ENCODE data around the gene NCSTN.
A peak's percentile ranks its signal among the peaks of the same experiment; 100 is the strongest.

NCSTN gene

DNA sequence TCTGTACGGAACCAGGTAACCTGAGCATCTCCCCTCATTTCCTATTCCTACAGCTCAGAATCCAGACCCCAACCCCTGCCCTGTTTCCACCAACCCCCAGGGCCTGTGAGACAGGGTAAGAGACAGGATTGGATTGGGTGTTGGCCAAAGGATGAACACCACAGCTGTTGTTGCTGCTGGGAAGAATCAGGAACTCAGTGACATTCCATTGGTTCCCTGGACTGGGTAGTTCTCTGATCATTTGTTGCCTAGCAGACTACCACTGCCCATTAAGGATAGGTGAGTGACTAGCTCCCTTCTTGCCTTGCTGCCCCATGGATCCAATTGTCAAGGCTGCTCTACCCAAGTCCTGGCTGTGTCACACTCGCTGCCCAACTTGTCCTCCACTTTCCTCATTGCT, 10.0 kb downstream of the NCSTN start:
- DNase-seq: no peak

DNA sequence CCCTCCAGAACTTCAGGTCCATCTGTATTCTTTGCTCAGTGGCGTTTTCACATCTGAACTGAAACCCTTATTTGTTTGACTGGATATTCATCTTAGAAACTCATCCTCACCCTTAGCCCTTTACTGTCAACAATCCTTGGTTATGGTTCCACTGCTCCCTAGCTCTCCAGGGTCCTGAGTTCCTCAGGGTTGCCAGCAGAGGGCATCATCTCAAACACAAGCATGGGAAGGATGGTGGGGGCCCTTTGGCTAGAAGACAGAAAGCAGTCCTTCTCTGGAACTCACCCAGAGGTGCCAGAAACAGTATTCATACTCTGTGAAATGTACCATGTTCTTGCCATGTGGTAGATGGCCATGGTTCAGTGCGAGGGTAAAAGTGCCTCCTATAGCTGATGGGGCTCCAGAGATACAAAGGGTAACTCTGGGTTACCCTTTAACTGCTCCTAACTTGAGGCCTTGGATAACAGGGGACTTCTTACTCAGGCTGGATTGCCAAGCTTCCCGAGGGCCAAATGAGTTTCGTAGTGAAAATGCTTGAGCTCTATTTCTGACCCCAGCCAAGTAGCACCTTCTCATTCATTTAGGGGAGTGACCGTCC, 11.3 kb downstream of the NCSTN start:
- DNase-seq: peak; percentile 29

DNA sequence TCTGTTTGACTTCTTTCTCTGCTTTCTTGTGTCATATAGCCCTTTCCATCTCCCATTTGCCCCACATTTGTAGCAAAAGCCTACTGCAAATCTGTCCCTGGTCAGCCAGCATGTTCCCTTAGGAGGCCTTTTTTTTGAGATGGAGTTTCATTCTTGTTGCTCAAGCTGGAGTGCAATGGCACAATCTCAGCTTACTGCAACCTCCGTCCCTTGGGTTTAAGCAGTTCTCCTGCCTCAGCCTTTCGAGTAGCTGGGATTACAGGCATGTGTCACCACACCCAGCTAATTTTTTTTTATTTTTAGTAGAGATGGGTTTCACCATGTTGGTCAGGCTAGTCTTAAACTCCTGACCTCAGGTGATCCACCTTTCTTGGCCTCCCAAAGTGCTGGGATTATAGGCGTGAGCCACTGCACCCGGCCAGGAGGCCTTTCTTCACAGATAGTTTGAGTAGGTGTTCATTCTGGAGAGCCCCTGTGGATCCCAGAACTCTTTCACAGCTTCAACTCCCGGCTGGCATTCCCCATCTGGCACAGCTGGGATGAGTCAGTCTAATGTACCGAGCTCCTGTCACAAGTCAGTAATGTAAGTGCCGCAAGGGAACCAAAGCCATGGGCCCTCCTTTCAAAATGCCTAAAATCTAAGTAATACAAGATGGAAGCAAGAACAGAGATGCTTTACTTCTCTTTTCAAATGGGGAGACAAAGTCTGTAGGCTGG, 14.3 kb downstream of the NCSTN start:
- no peak for DNase-seq

DNA sequence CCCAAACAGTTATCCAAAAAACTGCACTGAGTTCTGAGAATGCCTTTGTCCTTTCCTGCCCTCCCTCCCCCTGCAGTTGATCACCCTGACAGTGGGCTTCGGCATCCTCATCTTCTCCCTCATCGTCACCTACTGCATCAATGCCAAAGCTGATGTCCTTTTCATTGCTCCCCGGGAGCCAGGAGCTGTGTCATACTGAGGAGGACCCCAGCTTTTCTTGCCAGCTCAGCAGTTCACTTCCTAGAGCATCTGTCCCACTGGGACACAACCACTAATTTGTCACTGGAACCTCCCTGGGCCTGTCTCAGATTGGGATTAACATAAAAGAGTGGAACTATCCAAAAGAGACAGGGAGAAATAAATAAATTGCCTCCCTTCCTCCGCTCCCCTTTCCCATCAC, 14.9 kb downstream of the NCSTN start:
- DNase-seq: no peak

DNA sequence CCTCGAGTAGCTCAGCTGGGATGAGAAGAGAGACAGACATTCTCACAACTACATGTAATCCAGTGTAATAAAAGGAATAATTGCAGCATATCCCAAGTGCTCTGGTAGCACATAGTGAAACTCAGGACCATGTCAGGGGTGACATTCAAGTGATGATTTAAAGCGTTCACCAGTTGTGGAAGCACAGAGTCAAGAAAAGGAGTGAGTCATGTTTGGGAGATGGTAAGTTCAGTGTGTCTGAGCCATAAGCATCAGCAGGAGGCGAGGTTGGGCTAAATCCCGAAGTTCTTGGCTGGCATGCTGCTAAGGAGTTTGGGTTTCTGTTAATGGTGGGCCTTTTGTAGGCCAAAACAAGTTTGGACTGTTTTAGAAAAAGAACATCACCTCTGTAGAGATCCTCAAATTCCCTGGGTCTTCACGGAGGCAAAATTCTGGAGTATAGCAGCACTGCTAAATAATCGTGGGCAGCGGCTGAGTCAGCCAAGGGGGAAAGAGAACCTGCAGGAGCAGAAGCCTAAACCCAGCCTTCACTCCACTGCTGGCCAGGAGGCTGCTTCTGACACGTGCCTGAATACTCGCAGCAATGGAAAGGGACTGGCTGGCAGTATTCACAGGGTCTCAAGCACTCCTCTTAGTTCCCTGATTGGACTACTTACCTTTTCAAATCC, 16.5 kb downstream of the NCSTN start:
- no peak for DNase-seq

DNA sequence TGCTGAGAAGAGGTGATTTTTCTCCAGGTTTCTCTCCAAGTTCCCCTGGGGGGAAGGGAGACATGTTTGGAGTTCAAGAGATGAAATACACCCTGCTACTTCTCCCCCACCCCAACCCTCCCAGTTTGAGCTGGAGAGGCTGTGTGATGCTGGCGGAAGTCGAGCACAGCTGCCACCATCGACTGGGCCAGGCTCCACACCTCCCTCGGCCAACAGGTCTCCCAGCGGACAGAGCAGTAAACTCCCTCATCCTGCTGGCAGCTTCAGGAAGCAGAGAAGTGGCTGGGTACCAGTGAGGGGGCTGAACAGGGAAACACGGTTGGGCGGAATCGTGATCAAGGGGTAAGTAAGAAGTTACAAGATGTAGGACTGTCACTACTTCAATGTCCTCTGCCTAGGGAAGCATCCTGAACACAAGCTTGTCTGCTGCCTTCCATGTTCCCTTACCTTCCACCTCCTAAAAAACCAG, 17.1 kb downstream of the NCSTN start:
- no peak for DNase-seq

DNA sequence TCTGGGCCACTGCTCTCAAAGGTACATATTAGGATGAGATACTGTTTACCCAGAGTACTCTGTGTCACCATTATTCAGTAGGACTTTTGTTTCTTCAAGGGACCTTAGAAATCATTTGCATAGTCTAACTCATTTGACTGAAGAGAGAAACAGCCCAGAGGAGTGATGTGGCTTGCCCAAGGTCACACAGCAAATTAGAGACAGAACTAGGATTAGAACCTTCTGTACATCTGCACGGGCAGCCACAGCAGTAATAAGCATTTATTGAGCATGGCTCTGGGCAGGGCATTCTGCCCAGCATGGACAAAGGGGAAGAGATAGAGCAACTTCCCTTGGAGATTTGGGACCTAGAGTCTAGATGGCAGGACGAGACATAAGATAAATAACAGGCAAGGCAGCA, 18.0 kb downstream of the NCSTN start:
- DNase-seq: no peak

DNA sequence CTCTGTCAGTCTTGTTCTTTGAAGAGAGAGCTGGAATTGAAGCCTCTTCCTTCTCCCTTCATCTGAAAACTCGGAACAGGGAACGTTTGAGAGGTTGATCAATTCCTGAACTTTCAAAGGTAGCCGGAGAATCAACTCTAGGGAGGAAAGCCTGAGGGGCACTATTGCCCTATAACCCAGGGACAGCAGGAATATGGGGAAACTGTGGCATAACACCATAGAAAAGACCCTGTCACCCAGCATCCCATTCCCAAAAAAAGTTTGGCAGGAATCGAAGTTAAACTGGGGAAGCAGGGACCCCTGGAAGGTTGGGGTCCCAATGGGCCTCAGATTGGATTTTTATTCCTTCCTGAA, 18.6 kb downstream of the NCSTN start:
- no peak for DNase-seq

DNA sequence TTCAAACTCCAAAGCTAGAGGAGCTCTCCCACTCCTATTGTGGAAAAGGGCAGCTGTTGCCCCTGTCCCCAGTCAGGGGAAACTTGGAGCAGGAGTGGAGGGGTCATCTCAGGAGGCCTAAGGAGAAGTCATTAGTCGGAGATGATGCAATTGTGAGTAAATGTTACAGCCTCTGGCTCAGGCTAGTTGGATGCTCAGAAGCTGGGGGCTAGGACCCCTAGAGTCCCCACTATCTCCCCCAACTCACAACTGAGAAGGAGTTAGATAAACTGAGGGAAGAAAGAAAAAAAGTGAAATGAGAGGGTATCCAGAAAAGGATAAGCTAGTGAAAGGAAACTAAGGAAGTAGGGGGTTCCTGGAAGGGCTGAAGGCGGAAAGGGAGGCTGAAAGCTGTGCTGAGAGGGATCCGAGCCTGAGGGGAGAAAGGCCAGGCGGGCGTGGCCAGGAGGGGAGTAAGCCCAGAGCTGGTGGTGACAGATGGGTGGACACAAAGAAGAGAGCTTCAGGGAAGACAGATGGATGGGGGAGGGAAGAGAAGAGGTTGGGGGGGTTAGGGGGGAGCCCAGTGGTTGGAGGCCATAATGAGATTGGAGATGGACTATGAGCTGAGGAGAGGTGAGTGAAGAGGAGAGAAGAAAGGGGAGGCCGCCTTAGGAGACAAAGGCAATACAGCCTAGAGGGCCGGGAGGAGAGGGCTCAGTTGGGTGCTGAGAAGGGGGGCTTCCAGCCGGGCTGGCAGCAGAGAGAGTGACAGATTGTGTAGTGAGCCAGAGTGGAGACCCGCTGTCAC, 19.2 kb downstream of the NCSTN start:
- DNase-seq: no peak

DNA sequence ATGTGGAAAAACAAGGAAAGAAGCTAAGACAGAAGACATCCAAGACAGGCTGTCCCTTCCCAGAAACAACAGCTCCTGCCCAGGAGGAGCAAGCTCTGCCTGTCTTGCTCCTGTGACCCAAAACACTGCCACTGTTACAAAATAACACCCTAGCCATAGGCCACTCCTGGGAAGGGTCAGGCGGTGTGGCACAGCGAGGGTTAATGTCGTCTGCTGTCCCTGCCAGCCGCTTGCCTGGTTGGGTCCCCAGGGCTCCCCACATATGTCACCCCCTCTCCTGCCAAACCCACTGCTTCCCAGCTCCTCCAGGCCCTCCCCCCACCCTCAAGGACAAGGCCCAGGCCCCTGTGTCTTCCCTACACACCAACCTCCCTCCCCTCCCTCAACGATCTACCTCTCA, 19.8 kb downstream of the NCSTN start:
- DNase-seq: no peak

DNA sequence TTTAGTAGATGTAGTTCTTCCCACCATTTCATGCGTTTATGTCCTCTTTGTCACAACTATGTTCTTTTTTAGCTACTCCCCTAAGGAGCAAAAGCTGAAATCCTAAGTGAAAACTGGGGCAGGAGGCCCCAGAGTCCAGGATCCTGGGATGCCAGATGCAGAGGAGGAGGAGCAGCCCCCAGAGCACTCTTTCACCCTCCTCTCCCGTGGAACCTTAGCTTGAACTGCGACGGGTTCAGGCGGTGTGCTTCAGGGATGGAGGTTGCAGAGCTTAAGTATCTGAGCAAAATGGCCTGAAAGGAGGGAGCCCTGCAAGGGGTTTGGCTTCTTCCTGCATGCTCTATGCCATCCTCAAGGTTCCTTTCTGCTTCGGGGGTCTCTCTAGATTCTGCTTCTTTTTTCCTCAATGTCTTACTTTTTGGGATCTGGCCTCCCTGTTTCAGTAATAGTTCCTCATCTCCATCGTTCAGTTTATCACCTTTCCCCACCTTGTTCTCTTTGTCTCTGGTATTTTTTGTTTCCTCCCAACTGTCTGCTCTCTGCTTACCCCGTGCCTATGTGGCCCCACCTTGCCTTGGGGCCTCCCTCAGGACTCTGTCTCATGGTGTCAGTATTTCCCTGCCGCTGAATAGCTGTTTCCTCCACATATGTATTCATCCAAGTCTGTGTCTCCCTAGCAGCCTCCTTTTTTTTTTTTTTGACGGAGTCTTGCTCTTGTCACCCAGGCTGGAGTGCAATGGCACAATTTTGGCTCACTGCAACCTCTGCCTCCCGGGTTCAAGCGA, 21.0 kb downstream of the NCSTN start:
- DNase-seq: no peak

DNA sequence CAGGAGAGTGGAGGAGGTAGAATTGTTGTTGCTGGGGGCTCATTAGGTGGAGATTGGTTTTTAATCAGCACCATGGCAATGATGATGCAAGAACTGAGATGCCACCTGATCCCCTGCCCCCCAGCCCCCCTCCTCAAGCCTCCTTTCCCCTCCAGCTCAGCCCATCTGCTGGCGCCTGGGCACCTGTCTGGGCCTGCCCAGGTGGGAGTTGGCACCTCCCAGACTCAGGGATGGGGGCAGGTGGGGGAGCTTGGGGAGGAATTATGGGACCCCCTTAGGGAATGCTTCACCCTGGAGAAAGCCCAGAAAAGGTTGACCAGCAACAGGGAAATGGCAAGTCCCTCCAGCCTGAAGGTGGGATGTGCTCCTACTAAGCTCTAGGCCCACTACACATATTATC, 22.1 kb downstream of the NCSTN start:
- DNase-seq: no peak

DNA sequence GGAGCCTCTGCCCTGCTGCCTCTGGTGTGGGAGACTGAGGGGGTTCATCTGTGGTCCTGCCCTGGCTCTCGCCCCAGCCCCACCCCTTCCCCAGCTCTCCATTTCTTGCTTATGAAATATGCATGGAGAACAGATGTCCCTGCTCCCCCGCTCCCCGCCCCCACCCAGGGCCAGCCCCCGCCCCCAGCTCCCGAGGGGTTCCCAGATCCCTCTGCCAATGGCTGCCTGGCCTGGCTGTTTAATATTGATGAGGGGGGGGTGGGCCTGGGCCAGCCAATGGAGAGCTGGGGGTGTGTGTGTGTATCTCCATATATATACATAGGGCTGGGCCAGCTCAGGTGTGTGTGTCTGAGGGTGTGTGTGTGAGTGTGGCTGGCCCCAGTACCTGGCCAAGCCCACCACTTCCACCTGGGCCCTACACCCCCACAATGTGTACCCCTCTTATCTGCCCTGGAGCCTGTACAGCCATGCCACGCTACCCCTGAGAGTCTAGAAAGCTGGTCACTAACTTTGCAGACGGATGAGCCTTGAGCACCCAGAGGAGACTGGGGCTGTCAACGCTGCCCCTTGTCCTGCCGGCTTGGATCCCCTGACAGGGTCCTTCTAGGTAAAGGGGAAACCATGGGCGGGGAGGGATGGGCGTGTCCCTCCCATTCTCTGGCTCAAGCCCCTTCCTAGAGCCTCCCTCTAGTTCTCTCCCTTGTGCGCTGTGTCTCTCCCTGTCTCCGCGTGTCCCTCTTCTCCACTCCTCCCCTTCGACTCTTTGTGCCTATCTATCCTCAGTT, 23.7 kb downstream of the NCSTN start, which contains the start of gene NHLH1:
TSS of gene NHLH1 (plus strand) at position 341 of the 785 bp plus-strand sequence. CDS start 3,661 bp downstream, outside the sequence.
- DNase-seq: no peak

DNA sequence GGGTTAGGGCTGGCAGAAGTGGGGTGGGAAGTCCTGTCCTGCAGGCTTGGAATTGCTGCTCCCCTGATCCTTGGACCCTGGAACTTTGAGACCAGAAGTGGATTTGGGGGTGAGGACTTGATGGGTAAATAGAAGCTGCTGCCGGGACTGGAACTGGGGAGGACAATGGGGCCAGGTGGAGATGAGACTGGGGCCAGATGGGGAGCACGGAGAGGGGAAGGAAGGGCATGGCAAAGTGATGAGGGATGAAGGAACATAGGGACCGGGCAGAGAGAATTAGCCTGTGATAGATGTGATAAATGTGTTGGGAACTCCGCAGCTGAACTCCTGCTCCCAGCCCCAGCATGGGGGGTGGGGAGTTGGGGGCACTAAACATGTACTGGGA, 24.3 kb downstream of the NCSTN start:
- no peak for DNase-seq

DNA sequence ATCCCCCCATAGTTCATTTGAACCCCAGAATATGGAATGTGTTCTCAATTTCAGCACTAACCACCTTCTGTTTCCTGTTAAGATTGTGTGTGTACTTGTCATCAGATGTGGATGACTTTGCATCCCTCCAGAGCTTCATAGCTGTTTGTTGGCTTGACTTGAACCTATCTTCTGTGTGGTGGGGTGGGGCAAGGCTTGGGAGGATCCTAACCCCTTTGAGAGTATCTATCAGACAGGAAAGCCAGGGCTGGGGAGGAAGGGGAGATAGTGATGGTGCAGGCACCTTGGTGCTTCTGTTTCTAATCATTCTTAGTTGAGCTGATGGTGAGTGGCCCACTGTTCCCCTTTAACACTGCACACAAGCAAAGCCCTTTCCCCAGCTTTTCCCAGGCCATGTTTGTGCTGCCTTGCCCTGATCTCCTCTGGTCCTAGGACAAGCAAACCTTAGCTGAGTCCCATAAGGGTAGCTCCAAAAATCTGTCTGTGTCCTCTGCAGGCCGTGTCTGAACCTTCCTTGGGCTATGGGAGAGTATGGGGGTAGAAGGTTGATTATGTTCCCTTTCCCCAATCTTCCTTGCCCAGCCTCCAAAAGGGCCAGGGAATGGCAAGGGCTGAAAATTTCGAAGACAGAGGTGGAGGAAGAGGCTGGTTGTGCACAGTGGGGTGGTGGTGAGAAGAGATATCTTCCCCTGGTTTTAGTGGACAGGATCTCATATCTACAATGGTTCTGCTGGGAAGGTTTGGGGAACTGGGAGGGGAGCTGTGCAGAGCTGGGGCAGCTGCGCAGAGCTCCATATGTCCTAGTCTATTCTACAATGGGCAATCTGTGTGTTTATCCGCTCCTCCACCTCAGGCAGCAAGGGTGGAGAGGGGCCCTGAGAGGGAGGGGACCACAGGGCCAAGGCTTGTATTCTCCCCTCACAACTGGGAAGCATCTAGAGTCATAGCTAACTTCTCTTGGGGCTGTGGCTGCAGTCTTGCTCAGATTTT, 25.0 kb downstream of the NCSTN start:
- DNase-seq: no peak

DNA sequence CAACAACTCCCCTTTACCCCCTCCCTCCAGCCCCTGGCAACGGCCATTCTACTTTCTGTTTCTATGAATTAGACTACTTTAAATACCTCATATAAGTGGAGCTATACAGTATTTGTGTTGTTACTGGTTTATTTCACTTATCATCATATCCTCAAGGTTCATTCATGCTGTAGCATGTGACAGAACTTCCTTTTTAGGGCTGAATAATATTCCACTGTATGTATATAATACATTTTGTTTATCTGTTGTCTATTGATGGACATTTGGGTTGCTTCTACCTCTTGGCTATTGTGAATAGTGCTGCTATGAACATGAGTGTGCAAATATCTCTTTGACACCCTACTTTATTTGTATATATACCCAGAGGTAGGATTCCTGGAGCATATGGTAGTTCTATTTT, 25.9 kb downstream of the NCSTN start:
- no peak for DNase-seq

DNA sequence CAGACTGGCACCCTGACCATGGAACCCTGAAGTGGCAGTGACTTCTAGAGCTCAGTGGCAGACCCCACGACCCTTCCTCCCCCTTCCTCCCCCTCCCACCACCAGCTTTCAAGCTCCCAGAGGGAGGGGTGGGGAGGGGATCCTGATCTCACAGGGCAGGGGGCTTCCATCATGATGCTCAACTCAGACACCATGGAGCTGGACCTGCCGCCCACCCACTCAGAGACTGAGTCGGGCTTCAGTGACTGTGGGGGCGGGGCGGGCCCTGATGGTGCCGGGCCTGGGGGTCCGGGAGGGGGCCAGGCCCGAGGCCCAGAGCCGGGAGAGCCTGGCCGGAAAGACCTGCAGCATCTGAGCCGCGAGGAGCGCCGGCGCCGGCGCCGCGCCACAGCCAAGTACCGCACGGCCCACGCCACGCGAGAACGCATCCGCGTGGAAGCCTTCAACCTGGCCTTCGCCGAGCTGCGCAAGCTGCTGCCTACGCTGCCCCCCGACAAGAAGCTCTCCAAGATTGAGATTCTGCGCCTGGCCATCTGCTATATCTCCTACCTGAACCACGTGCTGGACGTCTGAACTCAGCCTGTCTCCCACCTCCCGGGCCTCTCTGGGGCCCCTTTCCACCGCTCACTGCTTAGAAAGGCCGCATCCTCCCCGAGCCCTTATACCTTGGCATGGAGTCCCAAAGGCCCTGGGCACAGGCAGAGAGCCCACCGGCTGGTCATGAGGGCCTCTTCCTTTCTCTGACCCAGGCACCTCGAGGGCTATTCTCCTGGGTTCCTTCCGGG, 27.6 kb downstream of the NCSTN start:
- no peak for DNase-seq

DNA sequence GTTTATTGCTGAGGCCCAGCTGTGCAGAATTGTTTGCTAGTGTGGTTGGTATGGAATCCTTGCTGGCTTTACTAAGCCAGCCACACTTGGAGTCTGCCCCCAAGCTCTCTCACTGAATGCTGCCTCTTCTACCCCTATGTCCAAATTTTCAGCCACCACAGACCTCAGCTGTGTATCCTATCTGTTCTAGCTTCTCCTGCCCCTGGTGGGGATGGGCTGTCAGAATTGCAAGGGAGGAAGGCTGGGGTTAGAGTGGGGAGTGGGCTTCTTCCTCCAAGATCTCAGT, 28.1 kb downstream of the NCSTN start:
- DNase-seq: no peak

DNA sequence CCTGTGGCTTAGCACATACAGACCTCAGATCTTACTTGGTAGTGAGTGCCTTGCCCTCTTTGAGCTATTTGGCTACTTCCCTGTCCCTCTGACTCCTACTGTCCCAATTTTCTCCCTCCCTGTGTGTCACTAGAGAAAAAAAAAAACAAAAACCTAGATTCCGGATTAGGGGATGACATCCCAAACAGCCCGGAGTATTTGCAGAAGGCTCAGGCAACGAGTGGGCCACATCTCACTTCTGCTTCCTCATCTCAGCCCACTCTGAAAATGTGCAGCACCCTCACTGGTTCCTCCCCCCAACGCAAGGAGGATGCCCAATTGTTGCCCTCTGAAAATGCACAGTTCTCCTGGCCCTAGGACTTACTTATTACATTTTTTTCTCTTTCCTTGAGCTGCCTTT, 28.6 kb downstream of the NCSTN start:
- no peak for DNase-seq

DNA sequence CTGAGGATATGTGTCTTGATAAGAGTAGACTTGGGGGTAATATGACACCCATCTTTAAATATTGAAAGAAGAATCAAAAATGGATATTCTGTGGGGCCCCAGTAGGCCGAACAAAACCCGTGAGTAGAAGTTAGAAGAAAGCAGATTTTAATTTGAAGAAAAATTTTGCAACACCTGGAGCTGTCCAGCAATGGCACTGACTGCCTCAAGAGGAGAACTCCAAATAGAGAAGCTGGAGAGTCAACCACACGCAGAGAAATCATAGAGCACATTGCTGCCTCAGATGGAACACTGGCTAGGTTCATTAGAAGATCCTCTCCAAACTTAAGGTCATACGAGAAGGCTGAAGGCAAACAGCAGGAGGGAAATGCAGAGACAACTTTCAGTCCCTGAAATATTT, 30.5 kb downstream of the NCSTN start:
- no peak for DNase-seq

Measured in CD4-positive, alpha-beta T cell treated with Interleukin-17A for 1 hour (primary cell).